NCI-H1105 (cell line): Measurements from ENCODE around the gene SYP.
A peak's percentile ranks its signal among the peaks of the same experiment; 100 is the strongest.

ENCODE experiments used
- DNase-seq: peaks from one replicate; lab custom pipeline; 2025; lab: John Stamatoyannopoulos, UW

Gene SYP

GRCh38 chrX:49220100-49220499 is 20.1 kb upstream of the SYP start:
- no peak for DNase-seq

- no peak for DNase-seq
Observed at GRCh38 chrX:49214996-49215526, 15.1 kb upstream of the SYP start.

- no peak for DNase-seq
Observed at GRCh38 chrX:49214416-49214815, 14.4 kb upstream of the SYP start.

- no peak for DNase-seq
Observed at GRCh38 chrX:49212861-49213260, 12.9 kb upstream of the SYP start.

GRCh38 chrX:49212209-49212608 is 12.2 kb upstream of the SYP start:
- DNase-seq, result no peak

- no peak for DNase-seq
Observed at GRCh38 chrX:49211074-49211473, 11.1 kb upstream of the SYP start.

GRCh38 chrX:49210406-49210805 is 10.4 kb upstream of the SYP start:
- no peak for DNase-seq

GRCh38 chrX:49209434-49210251 is 9.7 kb upstream of the SYP start:
- DNase-seq, result no peak

GRCh38 chrX:49208399-49208798 is 8.4 kb upstream of the SYP start:
- no peak for DNase-seq

- DNase-seq, result no peak
Observed at GRCh38 chrX:49206543-49206942, 6.5 kb upstream of the SYP start.

- DNase-seq, result no peak
Observed at GRCh38 chrX:49205443-49205842, 5.5 kb upstream of the SYP start.

GRCh38 chrX:49204709-49205108 is 4.7 kb upstream of the SYP start:
- no peak for DNase-seq

GRCh38 chrX:49204017-49204416 is 4.0 kb upstream of the SYP start:
- DNase-seq, result no peak

GRCh38 chrX:49203536-49203935 is 3.5 kb upstream of the SYP start:
- DNase-seq, result no peak

GRCh38 chrX:49202022-49202421 is 2.0 kb upstream of the SYP start:
- DNase-seq, result no peak

- DNase-seq, result no peak
Observed at GRCh38 chrX:49199315-49199595, 738 bp downstream of the SYP start.

GRCh38 chrX:49198540-49199314 is 1.3 kb downstream of the SYP start:
- no peak for DNase-seq

GRCh38 chrX:49197543-49198087 is 2.4 kb downstream of the SYP start:
- no peak for DNase-seq

- DNase-seq, result no peak
Observed at GRCh38 chrX:49193542-49193964, 6.4 kb downstream of the SYP start.

- no peak for DNase-seq
Observed at GRCh38 chrX:49192722-49193328, 7.2 kb downstream of the SYP start.

GRCh38 chrX:49191574-49192011 is 8.4 kb downstream of the SYP start:
- no peak for DNase-seq

GRCh38 chrX:49190821-49191573 is 9.0 kb downstream of the SYP start:
- DNase-seq, result peak; percentile 95
